Parathyroid adenoma (tissue), 2 donors: ENCODE measurements around the gene ZNF518A.

Source experiments
- H2AFZ ChIP-seq: fragments of 300-600 bp; sonication (generic); one replicate; pipeline ENCODE4 v1.7.0; 2017; ENCODE audit warnings: antibody characterized with exemption, mild to moderate bottlenecking
- H3K27ac ChIP-seq: fragments of 300-600 bp; sonication (generic); one replicate; pipeline ENCODE4 v1.7.0; 2017
- H3K27me3 ChIP-seq: fragments of 300-600 bp; sonication (generic); one replicate; pipeline ENCODE4 v1.7.0; 2017; ENCODE audit warnings: low read length; ENCODE audit not compliant: control insufficient read depth, insufficient read depth
- H3K36me3 ChIP-seq: fragments of 300-600 bp; sonication (generic); one replicate; pipeline ENCODE4 v1.7.0; 2017; ENCODE audit warnings: low read length; ENCODE audit not compliant: control insufficient read depth, insufficient read depth
- H3K4me1 ChIP-seq: fragments of 300-600 bp; sonication (generic); one replicate; pipeline ENCODE4 v1.7.0; 2017; ENCODE audit warnings: control low read depth
- H3K4me2 ChIP-seq: fragments of 300-600 bp; sonication (generic); one replicate; pipeline ENCODE4 v1.7.0; 2017; ENCODE audit warnings: low read length
- H3K4me3 ChIP-seq: fragments of 300-600 bp; sonication (generic); one replicate; pipeline ENCODE4 v1.7.0; 2017; ENCODE audit warnings: low read depth, low read length
- H3K79me2 ChIP-seq: fragments of 300-600 bp; sonication (generic); one replicate; pipeline ENCODE4 v1.7.0; 2017; ENCODE audit warnings: control low read depth
- H3K9ac ChIP-seq: fragments of 300-600 bp; sonication (generic); one replicate; pipeline ENCODE4 v1.7.0; 2017; ENCODE audit warnings: mild to moderate bottlenecking
- H3K9me3 ChIP-seq: fragments of 300-600 bp; sonication (generic); one replicate; pipeline ENCODE4 v1.7.0; 2017; ENCODE audit warnings: low read length; ENCODE audit not compliant: control insufficient read depth
- CTCF ChIP-seq: fragments of 300-600 bp; sonication (generic); IDR thresholded peaks from one replicate; pipeline ENCODE4 v1.7.0; 2017; ENCODE audit warnings: antibody characterized with exemption, mild to moderate bottlenecking
- donor health status: primary hyperparathyroidism.

ZNF518A gene

GRCh38 chr10:96201525-96201924 lies 71.4 kb downstream of the ZNF518A start:
- H3K9ac ChIP-seq = no peak overlapping the region
- no peak for TF ChIP-seq CTCF
- H2AFZ ChIP-seq = no peak overlapping the region
- no peaks in the 10 kb centered on the region for H3K4me1 ChIP-seq
- no peaks in the 10 kb centered on the region for H3K79me2 ChIP-seq
- H3K4me3 ChIP-seq = no peak overlapping the region
- H3K27ac ChIP-seq = no peak overlapping the region
- H3K36me3 ChIP-seq = no peaks in the 10 kb centered on the region
- no peaks in the 10 kb centered on the region for H3K27me3 ChIP-seq
- no peak overlapping the region for H3K4me2 ChIP-seq
- H3K9me3 ChIP-seq = no peaks in the 10 kb centered on the region

GRCh38 chr10:96205580-96205979 lies 75.5 kb downstream of the ZNF518A start:
- H3K9ac ChIP-seq = no peak overlapping the region
- H3K27me3 ChIP-seq = no peaks in the 10 kb centered on the region
- H3K4me2 ChIP-seq = no peak overlapping the region
- H3K79me2 ChIP-seq = no peaks in the 10 kb centered on the region
- no peak for TF ChIP-seq CTCF
- no peaks in the 10 kb centered on the region for H3K4me1 ChIP-seq
- H3K27ac ChIP-seq = no peak overlapping the region
- no peak overlapping the region for H3K4me3 ChIP-seq
- H3K9me3 ChIP-seq = no peaks in the 10 kb centered on the region
- no peaks in the 10 kb centered on the region for H3K36me3 ChIP-seq
- H2AFZ ChIP-seq = no peak overlapping the region

- Histone ChIP-seq H3K9ac (no peak overlapping the region), H3K4me3 (no peak overlapping the region), H3K27ac (no peak overlapping the region), H3K79me2 (no peaks in the 10 kb centered on the region), H3K4me2 (no peak overlapping the region), H2AFZ (no peak overlapping the region), H3K27me3 (no peaks in the 10 kb centered on the region), H3K4me1 (peaks cover 4% of the 10 kb centered on the region), H3K36me3 (no peaks in the 10 kb centered on the region), H3K9me3 (no peaks in the 10 kb centered on the region)
- TF ChIP-seq CTCF = no peak
These were observed 78.2 kb downstream of the ZNF518A start for GRCh38 chr10:96208271-96208670.

GRCh38 chr10:96208946-96209345 lies 78.8 kb downstream of the ZNF518A start:
- Histone ChIP-seq H2AFZ (no peak overlapping the region), H3K4me1 (peaks cover 4% of the 10 kb centered on the region), H3K27me3 (no peaks in the 10 kb centered on the region), H3K79me2 (no peaks in the 10 kb centered on the region), H3K36me3 (no peaks in the 10 kb centered on the region), H3K4me3 (no peak overlapping the region), H3K9me3 (no peaks in the 10 kb centered on the region), H3K4me2 (no peak overlapping the region), H3K9ac (no peak overlapping the region), H3K27ac (no peak overlapping the region)
- no peak for TF ChIP-seq CTCF

- H3K4me2 ChIP-seq = no peak overlapping the region
- peaks cover 4% of the 10 kb centered on the region for H3K4me1 ChIP-seq
- no peaks in the 10 kb centered on the region for H3K79me2 ChIP-seq
- H3K9me3 ChIP-seq = no peaks in the 10 kb centered on the region
- H3K27me3 ChIP-seq = no peaks in the 10 kb centered on the region
- TF ChIP-seq CTCF = no peak
- no peak overlapping the region for H3K4me3 ChIP-seq
- no peak overlapping the region for H2AFZ ChIP-seq
- no peaks in the 10 kb centered on the region for H3K36me3 ChIP-seq
- no peak overlapping the region for H3K9ac ChIP-seq
- no peak overlapping the region for H3K27ac ChIP-seq
These were observed 81.7 kb downstream of the ZNF518A start for GRCh38 chr10:96211764-96212163.
